ENCODE results near the gene RPS23.

DNA sequence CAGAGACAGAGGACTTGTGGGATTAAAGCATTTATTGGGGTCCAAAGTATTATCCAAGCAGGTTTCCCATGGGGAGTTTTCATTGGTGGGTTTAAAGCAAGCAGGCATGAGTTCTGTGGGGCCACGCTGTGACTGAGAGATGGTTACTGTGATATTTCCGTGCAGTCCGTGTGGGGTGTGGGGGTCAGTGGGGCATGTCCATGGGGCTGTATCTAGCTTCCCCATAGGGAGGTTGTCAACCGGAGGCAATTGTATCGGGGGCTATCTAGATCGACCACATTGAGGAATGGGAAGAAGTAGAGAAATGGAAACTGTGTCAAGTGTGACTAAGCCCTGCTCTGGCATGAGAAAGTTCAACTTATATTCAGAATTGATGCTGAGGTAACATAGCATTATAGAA is 7.1 kb upstream of the RPS23 start:
- TF ChIP-seq CTCF (IDR thresholded peaks at IDR 0.05) (no peak), REST (IDR thresholded peaks at IDR 0.05; ENCODE audit: insufficient read depth in 1 of 2, low read depth in 2 of 2, low read length in 1 of 2) (no peak)

Data from Panc1 (cell line).